A673 (cell line): ENCODE data around the gene ATP1B4.

Source experiments
- CTCF ChIP-seq: fragments of 300-800, 200-600 bp; sonication (generic); conservative IDR thresholded peaks from 2 replicates; pipeline ENCODE4 v1.5.1; 2017; ENCODE audit warnings: low read depth, mild to moderate bottlenecking, antibody characterized with exemption, low read length, moderate library complexity, mixed read lengths
- EZH2 ChIP-seq: fragments of 200-600 bp; sonication (generic); IDR thresholded peaks from 2 replicates; pipeline ENCODE4 v1.6.1; 2017; ENCODE audit warnings: borderline replicate concordance, low read depth, mild to moderate bottlenecking, mixed read lengths, antibody characterized with exemption, low read length; ENCODE audit not compliant: poor library complexity, severe bottlenecking

GRCh38 chrX:120365320-120365719 lies 3.4 kb downstream of the ATP1B4 start:
- TF ChIP-seq CTCF, result peak; percentile 65
- TF ChIP-seq EZH2, result no peak
